ENCODE data around the gene SHROOM3.
"Not testable (repeated sequence)": the region's sequence is repeated elsewhere in the genome, so short reads cannot be mapped to it uniquely, and the experiment has no call there.

Gene SHROOM3

GRCh38 chr4:76596713-76597112, 161.7 kb downstream of the SHROOM3 start:
- FAIRE-seq: no peak

DNA sequence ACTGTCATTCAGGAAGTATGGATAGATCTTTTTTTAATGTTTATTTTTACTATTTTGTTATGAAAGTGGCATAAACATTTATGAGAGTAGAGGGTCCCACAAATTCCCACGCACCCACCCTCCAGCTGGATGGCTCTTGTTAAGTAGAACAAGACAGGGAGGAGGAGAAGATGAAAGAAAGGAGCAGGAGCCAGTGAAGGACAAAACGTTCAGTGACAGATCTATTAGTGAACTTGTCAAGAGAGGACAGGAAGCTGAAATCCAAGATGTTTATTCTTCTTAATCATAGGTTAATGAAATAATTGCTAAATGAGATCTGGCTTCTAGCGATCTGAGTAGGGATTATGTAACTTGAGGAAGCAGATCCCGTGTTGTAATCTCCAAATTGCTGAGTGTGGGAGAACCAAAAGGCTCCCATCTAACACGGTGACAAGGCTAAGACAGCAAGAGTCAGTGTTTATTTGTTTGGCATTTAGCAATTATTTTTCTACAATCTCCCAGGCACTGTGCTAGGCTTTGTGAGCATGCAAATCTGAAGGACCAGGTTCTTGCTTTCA, 162.5 kb downstream of the SHROOM3 start:
- no peak for FAIRE-seq

DNA sequence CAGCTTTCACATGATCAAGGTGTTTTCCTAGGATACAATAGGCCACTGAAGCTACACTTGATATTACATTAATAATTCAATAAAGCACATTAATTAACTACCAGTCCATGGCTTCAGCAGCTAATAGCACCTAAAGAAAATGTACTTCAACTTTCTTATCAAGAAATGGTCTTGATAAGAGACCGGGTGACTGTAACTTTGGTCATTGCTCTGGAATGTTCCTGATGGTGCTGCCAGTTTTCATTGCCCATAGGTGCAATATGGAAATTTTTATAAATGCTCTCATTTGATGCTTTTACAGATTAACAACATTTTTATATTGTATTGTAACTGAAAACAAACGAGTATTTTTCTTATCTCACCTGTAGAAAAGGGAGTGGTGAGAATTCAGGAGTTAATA, 165.4 kb downstream of the SHROOM3 start:
- no peak for FAIRE-seq

DNA sequence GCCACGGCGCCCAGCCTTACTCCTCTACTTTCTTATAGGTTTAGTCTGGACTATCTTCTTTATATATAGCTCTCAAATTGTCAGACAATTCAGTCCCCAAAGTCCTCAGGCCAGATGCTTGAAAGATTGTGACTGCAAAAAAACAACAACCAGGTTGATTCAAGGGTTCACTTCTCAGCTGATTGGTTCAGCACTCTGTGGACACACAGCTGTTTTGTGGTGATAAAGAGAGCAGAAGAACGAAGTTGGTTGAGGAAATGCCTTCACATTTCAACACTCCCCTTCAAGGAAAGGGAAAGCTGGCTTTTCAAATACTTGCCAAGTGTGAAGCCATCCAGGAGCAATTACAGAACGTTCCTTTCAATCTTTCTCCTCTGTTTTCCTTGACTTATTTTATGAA, 166.8 kb downstream of the SHROOM3 start:
- FAIRE-seq: no peak

DNA sequence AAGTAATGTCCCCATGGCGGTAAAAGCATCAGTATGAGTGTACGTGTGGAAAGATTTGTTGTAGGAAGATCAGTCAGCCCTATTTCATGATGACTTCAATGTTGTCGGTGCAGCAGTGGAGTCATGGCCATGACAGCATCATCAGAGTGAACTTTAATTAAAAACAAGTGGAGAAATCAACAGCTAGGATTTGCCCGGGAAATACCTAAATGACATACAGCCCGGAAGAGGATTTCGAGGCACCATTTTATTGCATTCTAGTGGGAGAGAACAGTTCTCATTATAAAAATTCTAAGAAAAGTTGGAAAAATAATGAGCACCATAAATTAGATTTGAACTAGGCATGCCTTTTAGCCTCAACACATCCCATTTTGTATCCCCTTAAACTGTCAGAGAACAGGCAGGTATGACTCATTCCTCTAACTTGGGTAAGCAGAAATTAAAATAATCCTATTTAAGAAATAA, 170.1 kb downstream of the SHROOM3 start:
- no peak for FAIRE-seq

DNA sequence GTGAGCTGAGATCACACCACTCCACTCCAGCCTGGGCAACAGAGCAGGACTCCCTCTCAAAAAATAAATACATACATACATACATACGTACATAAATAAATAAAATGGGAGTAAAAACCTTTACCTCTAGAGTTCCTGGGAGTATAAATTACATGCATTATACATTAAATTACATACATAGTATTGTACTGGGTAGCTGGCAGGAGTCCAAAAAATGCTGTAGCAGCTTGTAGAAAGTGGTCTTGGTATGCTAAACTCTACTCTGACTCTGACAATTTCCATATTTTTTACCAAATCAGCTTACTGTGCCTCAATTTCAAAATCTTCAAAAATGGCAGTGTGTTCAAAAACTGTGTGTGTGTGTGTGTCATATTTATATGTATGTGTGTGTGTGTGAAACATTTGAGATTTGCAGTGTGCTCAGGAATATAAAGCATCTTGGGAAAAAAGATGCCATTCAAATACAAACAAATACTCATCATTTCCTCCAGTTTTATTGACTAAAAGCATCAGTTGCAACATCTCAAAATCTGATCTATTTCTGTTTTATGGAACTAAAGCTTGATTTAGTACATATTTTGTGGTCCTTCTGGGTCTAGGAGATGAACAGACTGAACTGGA, 171.7 kb downstream of the SHROOM3 start:
- FAIRE-seq: no peak

DNA sequence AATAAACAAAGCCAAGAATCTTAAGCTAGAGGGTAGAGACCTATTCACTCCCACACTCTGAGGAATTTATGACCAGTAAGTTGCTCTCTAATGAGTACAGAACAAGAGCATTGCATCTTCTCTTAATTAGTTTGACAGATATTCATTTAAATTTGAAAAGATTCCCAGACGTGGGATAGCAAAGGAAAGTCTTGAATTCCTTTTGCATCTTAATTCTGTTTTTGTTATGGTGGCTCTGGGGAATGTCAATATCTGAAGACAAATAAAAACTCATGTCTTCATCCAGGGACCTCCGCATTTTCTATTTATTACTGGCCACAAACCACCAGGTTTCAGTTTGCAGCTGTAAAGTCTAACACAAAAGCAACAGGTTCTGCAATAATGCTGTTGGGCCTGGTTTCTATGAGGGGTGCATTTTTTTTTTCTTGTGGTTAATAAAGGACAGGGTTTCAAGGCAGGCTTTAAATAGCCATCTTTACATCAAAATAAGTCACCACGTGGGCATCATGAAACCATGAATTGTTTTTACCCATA, 172.3 kb downstream of the SHROOM3 start:
- no peak for FAIRE-seq

DNA sequence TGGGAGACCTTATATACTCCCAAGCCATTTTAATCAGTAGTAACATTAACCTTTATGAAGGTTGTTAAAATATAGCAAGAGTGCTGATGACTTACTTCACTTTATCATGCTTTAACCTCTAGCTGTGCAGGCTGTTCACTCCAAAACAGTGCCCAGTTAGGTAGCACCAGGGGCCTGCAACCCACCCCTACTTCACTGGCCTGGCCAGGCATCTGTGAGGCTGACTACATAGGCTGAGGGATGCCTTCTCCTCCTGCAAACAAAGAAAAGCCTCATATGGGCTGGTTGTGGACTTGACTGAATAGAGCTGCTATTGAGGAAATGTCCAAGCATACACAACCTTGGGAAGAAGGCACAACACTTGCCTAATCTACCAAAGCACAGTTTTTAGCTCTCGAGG, 172.8 kb downstream of the SHROOM3 start:
- no peak for FAIRE-seq

DNA sequence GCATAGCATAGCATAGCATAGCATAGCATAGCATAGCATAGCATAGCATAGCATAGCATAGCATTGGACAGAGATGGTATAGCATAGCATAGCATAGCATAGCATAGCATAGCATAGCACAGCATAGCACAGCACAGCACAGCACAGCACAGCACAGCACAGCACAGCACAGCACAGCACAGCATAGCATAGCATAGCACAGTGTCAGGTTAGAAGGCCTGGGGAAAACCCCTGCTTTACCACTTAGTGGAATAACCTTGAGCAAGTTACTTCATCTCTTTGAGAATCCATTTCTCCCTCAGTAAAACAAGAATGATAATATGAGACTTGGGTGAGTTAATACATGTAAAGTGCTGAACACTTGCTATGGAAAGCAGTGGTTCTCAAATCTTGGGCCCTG, 173.5 kb downstream of the SHROOM3 start:
- not testable (repeated sequence) for FAIRE-seq

GRCh38 chr4:76610751-76611547, 175.9 kb downstream of the SHROOM3 start:
- FAIRE-seq: no peak

DNA sequence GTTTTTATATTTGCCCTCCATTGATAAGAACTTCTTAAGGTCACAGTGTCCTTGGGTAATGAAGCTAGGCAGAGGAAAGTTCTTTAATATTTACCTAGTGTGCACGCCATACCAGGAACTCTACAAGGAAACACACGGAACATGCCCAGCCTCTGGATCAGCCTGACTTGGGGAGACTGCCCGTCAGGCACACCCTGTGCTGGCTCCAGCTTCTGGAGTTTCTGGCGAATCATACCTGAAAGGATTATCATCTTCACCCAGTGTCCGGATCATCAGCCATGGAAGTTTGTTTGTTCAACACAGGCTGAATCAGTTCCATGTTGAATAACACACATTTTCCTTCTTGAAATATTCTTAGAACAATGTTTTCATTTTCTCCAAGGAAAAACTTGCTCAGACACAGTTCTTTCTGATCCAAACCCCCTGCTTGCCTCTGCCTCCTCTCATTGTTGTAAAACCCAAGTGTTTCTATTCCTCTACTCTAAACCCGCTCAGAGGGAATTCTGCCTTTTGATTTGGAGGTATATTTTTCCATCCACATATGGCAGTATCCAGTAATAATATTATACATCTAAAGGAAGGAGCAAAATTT, 176.7 kb downstream of the SHROOM3 start:
- FAIRE-seq: no peak

DNA sequence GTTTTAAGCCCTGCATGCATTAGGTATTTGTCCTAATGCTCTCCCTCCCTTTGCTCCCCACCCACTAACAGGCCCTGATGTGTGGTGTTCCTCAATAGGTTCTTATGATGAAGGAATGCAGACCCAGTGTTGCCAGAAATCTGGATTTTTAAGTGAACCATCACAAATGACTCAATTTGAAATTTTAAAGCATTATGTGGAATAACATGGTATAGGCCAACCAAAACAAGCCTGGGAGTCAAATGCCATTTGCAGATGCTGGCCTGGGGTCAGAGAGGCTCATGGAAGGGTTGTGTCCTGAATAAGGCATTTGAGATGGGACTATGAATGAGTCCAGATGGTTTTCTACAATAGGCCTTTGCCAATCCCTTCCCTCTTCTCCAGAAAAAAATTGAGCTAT, 179.6 kb downstream of the SHROOM3 start:
- FAIRE-seq: no peak

DNA sequence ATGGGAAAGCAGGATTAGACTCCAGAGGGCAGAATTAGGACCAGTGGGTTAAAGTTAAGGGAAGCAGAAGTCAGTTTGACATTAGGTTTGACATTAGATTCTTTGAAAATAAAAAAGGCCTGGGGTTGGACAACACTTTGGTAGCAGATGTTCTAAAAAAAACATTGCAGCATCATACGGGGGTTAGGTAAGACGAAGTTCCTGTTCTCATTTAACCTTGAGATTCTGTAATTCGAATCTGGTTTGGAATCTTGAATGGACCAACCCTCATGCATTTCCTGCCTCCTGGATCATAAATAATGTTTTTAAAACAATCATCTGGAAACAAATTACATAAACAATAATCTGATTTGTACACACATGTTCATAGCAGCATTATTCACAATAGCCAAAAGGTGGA, 181.0 kb downstream of the SHROOM3 start:
- no peak for FAIRE-seq

- no peak for FAIRE-seq
Observed at GRCh38 chr4:76616526-76616925, 181.5 kb downstream of the SHROOM3 start.

DNA sequence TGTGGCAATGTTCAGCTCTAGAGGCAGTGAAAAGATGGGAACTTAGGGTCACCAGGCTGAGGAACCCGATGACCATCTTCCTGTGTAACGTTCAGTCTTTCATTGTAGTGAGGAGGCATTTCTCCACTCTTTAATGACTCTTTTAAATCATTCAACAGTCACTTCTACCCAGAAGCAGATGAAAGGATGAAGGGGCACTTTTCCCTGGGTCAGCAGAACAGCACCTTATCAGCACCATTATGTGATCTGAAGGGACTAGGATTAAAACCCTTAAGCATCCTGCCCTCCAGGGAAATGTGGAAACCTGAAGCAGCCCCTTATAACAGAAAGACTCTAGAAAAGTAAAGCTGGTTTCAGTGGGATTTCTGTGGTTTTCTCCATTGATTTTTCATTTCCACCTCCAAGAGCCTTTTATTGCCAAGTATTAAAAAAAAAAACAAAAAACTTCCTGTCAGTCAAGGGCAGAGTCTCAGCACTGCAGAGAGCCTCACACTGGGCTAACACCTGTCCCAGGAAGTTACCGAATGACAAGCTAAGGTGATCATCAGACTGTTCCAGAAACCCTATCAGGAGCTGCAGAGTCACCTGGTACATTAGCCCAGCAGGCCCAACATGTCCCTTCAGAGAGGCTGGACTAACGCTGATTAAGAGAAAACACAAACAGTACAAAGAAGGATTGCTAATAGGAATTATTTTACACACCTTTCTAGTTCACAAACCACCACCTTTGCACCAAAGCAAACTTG, 185.9 kb downstream of the SHROOM3 start:
- FAIRE-seq: no peak

DNA sequence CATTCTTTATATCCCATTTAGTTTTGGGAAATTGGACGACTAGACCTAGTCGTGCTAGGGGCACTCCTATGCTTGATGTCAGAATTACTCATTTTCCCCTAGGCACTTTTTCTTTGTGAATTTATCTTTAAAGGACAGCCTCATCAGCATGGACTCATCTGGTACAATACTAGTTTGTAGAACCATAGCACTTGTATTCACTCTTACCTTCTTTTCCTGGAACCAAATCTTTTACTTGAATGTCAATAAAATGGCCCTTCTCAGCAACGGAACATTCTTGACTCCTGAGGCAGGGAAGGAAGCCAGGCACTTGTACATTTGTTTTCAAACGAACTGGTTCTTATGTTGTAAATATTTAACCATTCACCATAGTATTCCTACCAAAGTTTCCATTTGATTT, 187.1 kb downstream of the SHROOM3 start:
- no peak for FAIRE-seq

GRCh38 chr4:76622717-76623116, 187.7 kb downstream of the SHROOM3 start:
- FAIRE-seq: no peak

DNA sequence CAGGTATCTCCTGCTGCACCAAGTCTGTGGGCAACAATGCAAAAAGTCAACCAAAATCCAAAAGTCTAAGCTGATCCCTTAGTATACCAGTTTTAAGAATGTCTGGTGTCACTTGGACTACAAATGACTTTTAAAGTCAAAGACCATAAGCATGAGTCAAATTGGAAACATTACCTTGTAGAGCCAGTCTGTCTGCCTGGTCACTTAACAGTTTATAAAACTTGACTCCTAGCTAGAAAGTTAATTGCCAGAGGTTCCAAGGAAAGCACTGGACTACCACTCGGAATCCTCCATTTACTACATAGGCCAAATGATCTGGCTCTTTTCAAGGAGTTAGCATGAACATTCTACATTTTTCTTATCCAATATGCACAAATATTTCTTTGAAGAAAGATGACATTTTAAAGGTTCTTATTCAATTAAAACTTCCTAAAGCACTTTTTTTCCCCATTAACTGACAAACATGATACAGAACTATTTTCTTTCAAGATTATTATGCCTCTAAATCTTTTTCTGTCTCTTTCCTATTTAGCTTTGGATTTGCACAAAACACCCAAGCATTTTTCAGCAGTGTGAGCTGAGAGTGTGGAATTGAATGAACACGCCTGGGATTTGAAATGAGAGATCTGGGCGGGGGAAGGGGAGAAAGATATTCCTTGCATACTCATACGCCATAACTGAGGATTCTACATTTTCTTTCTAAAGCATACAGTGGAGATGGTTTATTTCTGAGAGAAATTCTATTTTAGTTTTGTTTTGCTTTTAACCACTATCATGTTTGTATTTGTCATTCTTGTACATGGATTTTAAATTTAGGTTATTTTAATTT, 188.4 kb downstream of the SHROOM3 start:
- no peak for FAIRE-seq

DNA sequence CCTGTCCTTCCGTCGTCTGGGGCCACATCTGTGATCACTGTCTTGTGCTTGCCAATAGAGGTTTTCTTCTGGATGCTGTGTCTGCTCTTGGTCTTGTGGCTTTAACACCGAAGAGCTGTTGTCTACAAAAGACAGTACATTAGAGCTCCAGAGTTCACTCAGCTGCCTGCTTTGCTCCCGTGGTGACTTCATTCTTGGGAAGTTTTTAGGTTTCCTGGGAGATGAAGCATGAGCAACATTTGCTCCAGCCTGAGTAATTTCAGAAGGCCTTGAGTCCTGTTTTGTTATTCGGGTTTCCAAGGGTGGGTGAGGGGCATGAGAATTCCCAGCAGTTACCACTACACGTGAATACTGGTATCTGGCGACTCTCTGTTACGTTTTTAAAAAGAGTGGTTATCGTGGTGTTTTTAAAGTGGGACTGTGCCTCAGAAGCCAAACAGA, 189.2 kb downstream of the SHROOM3 start:
- no peak for FAIRE-seq

DNA sequence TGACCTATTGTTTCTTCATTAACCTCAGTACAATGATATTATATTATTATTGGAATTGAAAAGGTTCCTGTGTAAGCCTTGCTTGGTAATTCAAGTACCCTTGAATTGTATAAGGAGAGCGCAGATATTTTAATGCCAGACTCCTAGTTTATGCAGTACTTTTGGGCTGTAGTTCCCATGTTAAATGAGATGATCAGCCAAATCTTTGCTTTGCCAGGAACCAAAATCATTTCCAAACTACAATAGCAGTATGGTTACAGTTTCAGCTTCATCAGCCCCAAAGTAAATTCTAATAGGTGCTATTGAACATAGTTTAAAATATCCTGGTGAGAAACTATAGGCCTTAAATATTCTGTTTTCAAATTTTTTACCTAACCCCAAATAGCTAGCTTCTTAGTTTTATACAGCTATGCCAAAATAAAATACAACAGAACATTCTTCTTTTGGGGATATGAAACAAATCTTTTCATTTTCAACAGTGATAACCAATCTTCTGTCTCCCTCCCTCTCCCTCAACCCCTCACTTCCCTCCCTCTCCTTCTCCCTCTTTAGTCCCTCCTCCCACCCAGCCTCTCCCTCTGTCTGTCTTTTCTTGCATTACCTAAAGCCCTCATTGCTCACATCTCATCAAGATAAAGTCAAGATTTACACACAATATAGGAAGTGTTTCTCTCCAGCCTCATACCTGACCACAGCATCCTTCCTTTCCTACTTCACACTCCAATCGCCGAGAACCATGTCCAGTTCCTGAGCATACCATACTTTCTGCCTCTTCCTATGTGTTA, 190.1 kb downstream of the SHROOM3 start:
- no peak for FAIRE-seq

Data from A204.1 (cell line).